HPDE6-E6E7 (cell line): ENCODE measurements around the gene DFFA.
A peak's percentile ranks its signal among the peaks of the same experiment; 100 is the strongest.
"Not testable (repeated sequence)": the region's sequence is repeated elsewhere in the genome, so short reads cannot be mapped to it uniquely, and the experiment has no call there.

Experiments used
- DNase-seq: peaks from one replicate; pipeline ENCODE4 v3.0.0; 2011; ENCODE audit warnings: missing footprints; ENCODE audit errors: extremely low spot score

Gene DFFA

DNA sequence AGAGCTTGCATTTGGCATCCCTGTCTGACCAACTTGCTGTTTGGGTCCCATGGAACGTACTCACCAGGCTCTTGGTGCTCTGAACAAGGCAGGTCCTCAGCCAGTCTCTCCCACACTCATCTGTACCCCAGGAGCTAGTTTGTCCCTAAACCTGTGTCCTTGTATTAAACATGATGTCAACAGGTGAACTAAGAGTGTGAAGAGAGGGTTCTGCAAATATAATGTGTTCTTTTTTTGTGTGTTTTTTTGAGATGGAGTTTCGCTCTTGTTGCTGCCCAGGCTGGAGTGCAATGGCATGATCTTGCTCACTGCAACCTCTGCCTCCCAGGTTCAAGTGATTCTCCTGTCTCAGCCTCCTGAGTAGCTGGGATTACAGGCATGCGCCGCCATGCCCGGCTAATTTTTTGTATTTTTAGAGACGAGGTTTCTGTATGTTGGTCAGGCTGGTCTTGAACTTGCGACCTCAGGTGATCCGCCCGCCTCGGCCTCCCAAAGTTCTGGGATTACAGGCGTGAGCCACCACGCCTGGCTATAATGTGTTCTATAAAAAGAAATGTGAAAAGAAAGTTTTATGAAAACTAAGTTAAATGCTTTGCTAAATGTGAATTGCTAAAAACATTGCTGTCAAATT, 33.8 kb upstream of the DFFA start:
- DNase-seq = not testable (repeated sequence)

DNA sequence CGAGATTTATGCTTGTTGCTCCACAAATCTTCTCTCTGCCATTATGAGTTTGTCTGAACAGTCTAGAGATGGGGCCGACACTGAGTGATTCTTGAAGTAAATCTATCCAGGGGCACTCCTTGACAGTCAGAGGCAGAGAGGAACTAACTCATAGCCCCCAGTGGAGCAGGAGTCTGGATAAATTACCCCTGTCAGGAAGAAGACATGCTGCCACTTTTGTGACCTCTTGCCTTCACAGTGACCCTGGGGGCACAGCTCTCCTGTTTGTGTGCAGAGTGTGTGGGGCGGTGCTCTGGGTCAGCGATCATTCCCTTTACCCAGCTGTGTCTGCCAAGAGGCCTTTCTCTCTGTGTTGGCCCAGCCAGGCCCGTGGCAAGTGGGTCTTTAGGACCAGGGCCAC, 31.9 kb upstream of the DFFA start:
- DNase-seq = no peak

DNA sequence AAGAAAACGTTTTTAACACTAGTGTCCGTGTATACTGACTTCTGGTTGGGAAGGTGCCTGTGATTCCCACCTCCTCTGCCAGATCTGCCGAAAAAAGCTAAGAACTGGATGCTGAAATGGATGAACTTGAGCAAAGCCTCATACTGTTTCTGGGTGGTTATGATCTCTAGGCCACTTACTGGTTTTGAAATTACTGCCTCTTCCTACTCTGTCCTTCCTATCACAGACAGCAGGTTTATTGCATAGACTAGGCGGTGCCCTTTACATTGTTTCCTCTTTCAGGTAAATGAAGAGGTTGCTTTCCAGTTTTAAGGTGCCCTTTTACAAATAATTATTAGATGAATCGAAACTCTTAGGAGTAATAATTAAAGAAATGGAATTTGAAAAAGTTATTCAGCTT, 29.9 kb upstream of the DFFA start:
- DNase-seq = no peak

DNA sequence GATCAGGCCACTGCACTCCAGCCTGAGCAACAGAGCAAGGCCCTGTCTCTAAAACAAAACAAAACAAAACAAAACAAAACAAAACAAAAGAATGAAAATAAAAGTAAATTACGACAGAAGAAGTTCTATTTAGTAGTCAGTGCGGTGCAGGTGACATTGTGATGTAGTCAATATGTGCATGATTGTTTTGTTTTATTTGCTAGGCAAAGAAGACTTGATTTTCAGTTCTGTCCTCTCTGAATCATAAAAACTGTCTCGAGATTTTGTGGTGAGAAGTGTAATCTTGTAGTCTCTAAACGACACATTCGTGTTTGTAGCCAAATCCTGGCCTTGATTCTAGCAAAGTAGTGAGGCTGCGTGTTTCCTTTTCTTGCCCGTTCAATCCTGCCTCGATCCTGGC, 25.9 kb upstream of the DFFA start:
- no peak for DNase-seq

DNA sequence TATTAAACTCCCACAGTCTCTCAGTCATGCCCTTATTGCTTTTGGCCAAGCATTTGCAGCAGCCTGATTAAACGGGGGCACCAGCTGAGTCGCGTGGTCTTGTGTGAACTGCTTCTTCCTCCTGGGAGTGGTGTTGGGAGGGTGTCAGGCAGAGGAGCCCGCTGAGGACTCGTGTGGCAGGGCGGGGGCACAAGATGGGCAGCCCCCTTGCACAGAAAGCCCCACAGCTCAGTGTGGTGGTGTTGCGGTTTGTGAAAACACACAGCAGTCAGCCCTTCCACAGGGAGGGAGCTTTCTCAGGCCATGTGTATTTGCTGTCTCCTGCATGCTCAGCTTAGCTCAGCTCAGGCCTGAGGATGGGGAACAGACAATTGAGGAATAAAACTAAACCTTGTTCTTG, 24.8 kb upstream of the DFFA start:
- no peak for DNase-seq

DNA sequence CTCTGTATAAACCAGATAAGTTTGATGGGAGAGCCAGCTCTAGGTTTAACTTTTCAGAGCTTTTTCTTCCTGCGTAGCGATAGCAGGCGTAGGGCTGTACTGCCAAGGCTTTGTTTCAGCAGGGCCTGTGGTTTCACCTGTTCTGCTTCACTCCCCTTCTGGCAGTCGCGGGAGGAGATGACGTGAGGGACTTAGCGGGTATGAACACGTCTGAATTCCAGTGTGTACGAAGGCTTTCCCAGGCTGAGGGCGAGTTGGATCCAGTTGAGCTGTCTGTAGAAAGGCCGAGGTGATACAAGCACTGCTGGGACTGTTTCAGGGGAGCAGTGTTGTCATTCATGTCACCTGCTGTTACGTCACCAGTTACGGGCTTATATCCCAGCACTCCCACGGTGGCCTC, 23.6 kb upstream of the DFFA start:
- DNase-seq = peak; percentile 98

DNA sequence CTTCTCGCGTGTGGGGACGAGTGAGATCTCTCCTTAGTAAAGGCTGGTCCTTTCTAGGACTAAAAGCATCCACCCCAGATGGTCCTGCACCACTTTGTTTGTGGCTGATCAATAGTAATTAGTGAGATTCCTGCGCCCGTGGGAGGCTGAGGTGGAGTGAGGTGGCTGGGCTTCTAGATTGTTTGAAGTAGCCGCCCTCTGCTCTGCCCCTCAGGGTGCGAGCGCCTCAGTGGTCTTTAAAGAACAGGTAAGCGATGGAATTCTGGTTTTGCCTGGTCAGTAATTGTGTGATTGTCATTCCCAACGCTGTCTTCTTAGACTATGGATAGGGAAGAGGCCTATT, 23.1 kb upstream of the DFFA start:
- DNase-seq = no peak

DNA sequence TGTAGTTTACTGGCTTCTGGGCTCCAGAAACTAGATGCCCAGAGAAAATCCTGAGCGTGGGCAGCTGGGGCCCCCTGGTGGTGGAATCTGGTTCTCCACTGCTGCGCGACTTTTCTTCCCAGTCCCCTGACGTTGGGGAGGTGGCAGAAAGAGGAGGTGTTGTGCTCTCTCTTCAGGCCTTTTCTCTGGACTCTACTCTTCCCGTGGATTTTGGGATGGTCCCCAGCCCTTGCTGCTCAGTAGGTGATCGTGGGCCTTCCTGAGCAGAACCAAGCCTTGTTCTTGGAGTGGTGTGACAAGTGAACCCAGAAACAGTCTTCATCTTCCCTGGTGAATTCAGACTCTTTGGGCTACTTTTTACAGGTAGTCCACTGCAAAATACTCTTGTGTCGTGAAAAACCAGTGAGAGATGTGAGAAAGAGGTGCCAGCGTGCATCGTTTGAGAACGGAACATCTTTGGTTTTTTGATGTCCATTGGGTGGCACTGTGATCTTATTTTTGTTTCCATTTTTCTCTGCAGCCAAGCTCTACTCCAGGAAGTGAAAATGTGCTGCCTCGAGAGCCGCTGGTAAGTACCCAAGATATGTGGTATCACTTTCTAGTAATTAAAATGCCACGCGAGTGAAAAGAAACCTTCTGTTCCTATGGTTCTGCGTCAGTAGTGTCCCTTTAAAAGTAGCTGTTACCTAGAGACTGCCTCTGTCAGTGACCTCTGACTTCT, 22.6 kb upstream of the DFFA start:
- DNase-seq = peak; percentile 81

DNA sequence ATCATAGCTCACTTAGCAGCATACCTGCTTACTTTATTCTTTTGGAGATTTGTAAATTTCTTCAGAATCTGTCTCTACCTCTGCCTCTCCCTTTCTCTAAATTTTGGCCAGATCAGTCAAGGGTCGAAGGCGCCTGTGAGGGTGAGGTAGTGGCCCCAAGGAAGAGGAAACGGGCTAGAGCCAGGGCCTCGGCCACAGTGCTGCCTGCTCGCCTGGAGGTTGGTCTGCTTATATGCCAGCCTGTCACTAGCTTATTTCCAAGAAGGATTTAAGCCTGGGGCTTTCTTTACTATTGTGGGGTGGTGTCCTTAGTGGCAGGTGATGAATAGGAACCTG, 22.1 kb upstream of the DFFA start:
- no peak for DNase-seq

DNA sequence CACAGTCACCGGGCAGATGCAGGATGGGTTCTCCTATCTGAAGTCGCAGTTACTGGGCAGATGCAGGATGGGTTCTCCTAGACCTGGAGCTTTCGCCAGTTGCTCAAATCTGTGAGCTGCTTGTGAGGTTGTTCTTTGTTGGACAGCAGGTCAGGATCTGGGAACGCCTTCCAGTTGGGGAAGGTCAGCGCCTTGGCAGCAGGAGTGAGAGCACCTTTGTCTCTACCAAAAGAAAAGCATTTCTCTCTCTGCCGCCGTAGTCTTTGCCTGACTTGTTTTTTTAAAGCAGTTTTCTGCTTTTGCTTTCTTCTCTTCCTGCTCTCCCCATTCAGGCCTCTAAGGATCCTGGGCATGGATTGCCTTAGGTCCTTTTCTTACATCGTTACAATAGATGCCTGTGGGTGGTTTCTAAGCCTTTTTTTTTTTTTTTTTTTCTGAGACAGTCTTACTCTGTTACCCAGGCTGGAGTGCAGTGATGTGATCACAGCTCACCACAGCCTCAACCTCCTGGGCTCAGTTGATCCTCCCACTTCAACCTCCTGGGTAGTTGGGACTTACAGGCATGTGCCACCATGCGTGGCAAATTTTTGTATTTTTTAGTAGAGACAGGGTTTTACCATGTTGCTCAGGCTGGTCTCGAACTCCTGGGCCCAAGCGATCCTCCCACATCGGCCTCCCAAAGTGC, 18.1 kb upstream of the DFFA start:
- no peak for DNase-seq

DNA sequence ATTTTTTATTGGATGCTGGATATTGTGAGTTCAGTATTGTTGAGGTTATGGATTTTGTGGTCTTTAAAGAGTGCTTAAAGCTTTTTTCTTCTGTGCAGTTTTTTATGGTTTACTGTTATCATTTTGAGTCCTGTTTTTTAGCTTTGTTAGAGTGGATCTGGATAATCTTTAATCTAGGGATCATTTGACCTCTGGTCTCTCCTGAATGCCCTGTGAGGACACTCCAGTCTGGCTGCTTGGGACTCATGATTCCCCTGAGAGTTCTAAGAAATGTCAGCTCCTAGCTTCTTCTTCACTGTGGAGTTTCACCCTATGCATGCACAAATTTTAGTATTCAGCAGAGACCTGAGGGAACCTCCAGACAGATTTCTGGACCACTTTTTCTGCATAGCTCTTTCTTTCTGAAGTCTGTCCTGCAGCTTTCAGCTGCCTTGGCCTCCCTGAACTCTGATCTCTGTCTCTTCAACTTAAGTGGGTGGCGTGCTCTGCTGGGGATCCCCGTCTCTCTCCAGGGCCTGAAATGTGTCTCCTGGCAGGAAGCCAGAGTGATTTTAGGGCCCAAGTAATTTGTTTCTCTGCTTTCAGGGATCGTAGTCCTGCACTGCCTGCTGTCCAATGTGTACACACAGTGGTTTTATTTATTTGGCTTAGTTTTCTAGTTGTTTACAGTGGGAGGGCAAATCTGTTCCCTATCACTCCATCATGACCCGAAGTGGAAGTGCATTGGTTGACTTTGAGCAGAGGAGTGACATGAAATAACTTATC, 17.1 kb upstream of the DFFA start:
- DNase-seq = no peak

DNA sequence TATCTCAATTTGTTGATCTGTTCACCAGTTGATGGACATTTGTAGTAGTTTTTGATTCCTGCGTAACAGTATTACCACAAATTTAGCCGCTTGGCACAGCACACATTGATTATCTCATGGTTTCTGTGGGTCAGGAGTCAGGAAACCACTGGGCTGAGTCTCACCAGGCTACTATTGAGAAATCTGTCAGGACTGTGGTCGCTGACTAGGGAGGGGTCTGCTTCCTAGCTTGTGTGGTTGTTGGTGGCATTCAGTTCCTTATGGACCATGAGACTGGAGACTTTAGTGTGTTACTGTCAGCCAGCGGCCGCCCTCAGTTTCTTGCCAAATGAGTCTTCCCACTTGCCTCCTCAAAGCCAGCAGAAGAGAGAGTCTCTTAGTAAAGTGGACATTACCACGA, 12.2 kb upstream of the DFFA start:
- no peak for DNase-seq

DNA sequence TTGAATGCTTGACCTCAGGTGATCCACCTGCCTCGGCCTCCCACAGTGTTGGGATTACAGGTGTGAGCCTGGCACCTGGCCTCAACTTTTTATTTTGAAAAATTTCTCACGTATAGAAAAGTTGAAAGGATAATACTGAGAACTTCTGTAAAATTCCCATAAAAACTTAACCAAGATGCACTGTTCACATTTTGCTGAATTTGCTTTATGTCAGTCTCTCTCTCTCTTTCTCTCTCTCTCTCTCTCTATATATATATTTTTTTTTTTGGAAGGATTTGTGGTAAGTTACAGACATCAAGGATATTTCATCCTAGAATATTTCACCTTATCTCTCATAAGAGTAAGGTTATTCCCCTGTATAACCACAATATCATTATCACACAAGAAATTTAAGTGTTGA, 8.3 kb upstream of the DFFA start:
- no peak for DNase-seq

DNA sequence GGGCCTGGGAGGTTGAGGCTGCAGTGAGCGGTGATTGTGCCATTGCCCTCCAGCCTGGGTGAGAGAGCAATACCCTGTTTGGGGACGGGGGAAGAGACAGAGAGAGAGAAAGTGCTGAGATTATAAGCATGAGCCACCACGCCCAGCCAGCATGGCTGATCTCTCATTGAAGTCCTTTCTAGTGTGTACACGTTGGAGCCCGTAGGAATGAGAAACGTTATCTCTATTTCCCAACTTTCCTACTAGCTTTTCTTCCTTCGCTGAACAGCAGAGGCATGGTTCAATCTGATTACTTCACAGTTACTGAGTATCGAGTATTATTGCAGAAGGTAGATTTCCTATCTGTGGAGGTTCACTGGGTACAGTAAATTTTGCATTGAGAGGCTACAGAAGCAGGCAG, 7.0 kb upstream of the DFFA start:
- no peak for DNase-seq

DNA sequence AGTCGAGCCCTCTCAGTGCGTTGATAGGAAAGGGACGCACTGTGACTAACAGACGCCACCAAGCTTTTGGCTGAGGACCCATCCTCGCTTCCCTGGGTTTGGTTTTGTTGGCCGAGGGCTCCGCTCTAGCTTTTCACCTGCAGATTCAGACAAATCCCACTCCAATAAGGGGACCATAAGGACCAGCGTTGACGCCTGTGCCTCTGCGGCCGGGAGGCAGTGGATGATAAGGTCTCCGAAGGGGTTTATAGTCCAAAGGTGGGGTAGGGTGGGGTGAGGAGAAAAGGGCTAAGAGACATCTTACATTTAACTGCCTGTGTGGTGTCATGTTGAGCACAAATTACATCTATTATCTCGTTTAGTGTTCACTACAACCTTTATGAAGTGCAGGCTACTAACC, 3.2 kb upstream of the DFFA start:
- DNase-seq = no peak

DNA sequence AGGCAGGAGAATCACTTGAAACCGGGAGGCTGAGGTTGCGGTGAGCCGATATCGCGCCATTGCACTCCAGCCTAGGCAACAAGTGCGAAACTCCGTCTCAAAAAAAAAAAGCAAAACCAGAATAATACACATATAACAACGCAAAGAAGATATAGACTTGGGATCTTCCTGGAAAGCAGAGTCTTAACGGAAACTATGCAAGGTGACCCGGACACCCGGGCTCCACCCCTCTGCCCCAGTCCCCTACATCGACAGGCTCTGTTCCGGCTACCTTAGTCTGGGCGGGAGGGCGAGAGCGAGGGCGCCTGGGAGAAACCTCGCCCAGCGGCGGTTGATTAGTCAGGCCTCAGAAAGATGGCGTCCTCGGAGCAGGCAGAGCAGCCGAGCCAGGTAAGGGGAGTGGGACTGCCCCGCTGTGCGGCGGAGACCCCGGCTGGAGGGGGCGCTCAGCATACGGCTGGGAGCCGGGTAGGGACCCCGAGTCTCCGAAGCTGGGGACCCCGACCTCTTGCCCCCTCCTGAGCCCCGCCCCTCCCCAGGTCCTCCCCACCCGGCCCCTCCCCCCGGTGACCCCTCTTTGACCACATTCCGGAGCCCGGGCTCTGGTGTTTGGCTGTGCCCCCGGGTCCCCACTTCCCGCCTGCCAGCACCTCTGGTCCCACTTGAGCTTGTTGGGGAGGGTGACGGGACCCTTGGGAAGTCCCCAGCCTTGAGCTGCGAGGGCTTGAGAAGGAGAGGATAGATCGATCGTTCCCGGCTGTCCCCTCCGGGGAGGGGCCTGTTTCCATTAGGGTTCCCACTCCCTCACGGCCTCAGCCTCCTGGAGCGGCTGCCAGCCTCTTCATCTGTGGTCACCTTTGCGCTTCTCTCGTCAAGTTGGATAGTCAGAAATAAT, 2.5 kb upstream of the DFFA start, which contains the start of gene PEX14:
TSS of gene PEX14 (plus strand) at position 338 of the 895 bp plus-strand sequence. CDS start at position 355, 17 bp downstream.
- DNase-seq = peak; percentile 93

DNA sequence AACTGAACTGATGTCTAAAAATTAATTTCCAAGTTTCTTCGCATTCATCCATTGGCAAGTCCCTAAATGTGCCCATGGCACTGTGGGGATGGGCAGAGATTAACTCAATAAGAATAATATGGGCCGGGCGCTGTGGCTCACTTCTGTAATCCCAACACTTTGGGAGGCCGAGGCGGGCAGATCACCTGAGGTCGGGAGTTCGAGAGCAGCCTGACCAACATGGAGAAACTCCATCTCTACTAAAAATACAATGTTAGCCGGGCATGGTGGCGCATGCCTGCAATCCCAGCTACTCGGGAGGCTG, 1.9 kb upstream of the DFFA start:
- DNase-seq = not testable (repeated sequence)

DNA sequence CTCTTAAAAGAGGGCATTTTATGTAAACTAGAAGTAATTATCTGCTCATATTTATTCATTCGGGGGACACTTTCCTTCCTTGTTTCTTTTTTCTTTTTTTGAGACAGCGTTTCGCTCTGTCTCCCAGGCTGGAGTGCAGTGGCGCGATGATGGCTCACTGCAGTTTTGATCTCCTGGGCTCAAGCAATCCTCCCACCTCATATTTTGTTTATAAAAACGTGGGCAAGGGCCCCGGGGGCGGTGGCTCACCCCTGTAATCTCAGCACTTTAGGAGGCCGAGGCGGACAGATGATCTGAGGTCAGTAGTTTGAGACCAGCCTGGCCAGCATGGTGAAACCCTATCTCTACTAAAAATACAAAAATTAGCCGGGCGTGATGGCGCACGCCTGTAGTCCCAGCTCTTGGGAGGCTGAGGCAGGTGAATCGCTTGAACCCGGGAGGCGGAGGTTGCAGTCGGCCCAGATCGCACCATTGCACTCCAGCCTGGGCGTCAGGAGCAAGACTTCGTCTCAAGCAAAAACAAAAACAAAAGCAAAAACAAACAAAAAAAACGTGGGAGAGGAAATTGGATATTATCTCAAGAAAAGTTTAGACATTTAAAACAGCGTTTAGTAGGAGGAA, 926 bp upstream of the DFFA start:
- DNase-seq = no peak

DNA sequence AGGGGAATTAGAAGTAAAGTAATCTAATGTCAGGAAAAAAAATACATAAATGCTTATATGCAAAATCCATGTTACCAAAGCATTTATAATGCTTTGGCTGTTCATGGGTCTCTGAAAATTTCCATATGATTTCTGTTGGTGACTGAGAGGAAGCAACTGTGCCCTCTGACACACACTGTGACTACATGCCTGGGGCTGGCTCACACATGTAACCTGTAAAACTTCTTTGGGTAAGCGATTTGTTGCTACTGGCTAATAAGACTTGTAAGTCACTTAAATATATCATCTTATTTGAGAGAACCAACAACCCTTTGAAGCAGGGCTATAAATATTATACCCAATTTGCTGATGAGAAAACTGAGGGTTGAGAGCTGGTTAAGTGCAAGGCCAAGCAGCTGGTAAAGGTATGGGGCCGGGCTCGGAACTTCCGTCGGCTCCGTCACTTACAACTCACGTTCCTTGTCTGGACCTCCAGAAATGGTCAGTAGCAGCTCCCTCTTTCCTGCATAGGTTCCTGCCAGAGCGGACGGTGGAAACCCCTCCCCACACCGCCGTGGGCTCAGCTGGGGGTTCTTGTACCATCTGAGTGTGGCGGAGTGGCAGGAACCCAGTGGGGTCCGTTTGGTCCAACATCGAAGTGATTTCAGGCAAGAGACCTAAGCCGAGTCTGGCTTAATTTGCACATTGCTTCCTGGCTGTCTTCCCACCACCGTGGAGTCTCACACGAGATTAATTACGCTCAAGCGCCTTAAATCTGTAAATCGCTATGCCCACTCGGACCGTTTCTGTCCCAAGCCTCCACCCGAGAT, 714 bp downstream of the DFFA start:
- DNase-seq = no peak

DNA sequence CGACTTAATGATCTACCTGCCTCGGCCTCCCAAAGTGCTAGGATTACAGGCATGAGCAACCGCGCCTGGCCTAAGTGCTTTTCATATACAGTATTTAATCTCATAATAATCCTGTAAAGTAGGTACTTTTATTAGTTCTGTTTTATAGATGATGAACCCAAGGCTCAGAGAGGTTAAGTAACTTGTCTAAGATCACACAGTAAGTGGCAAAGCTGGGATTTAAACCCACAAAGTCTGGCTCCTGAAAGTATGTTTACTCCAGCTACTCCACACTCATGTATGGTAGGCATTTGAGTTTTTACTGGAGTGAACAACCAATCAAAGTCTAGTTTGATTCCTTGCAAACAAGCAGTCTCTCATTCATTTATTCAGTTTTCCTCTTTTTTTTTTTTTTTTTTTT, 2.3 kb downstream of the DFFA start:
- no peak for DNase-seq
